Trophoblast cell (in vitro differentiated cells and primary cell): ENCODE data around the gene PGS1. TPM values are rescaled to one million over a fixed set of nuclear protein-coding genes. Genes with fewer than 3 reads are reported as not detected.
A peak's percentile ranks its signal among the peaks of the same experiment; 100 is the strongest.

Experiments
- DNase-seq, 2 donors: peaks; one replicate each; pipeline ENCODE4 v3.0.0-alpha.2; 2016
- H2AFZ ChIP-seq: 2 replicates; pipeline ENCODE4 v1.6.1; 2013; ENCODE audit warnings: low read length, moderate library complexity, mild to moderate bottlenecking; ENCODE audit not compliant: insufficient read depth, poor library complexity
- H2AK5ac ChIP-seq: 2 replicates; pipeline ENCODE4 v1.6.1; 2013; ENCODE audit warnings: mild to moderate bottlenecking, low read length
- H2BK120ac ChIP-seq: 2 replicates; pipeline ENCODE4 v1.6.1; 2013; ENCODE audit warnings: low read length, mild to moderate bottlenecking, moderate library complexity; ENCODE audit not compliant: insufficient read depth, poor library complexity
- H2BK12ac ChIP-seq: 2 replicates; pipeline ENCODE4 v1.6.1; 2013; ENCODE audit warnings: mild to moderate bottlenecking, low read length, moderate library complexity
- H2BK5ac ChIP-seq: 2 replicates; pipeline ENCODE4 v1.6.1; 2013; ENCODE audit warnings: low read length, low read depth, moderate library complexity, mild to moderate bottlenecking; ENCODE audit not compliant: poor library complexity
- H3K14ac ChIP-seq: 2 replicates; pipeline ENCODE4 v1.6.1; 2013; ENCODE audit warnings: mild to moderate bottlenecking, low read length
- H3K18ac ChIP-seq: 2 replicates; pipeline ENCODE4 v1.6.1; 2013; ENCODE audit warnings: mild to moderate bottlenecking, low read length
- H3K23ac ChIP-seq: 2 replicates; pipeline ENCODE4 v1.6.1; 2013; ENCODE audit warnings: low read length
- H3K27ac ChIP-seq: 2 replicates; pipeline ENCODE4 v1.5.1; 2013; ENCODE audit warnings: low read depth, mild to moderate bottlenecking, inconsistent platforms, low read length, moderate library complexity
- H3K27me3 ChIP-seq: 2 replicates; pipeline ENCODE4 v1.6.1; 2013; ENCODE audit warnings: inconsistent platforms, mild to moderate bottlenecking, low read length, moderate library complexity; ENCODE audit not compliant: insufficient read depth
- H3K36me3 ChIP-seq, 2 experiments: 1 replicate in 1 of 2; 2 replicates in 1 of 2; pipeline ENCODE4 v1.6.1; 2013; ENCODE audit warnings: low read length in 2 of 2, mild to moderate bottlenecking in 2 of 2, moderate library complexity in 1 of 2; ENCODE audit not compliant: insufficient read depth in 2 of 2, control insufficient read depth in 1 of 2
- H3K4ac ChIP-seq: 2 replicates; pipeline ENCODE4 v1.6.1; 2013; ENCODE audit warnings: low read depth, mild to moderate bottlenecking, low read length, moderate library complexity
- H3K4me1 ChIP-seq, 2 experiments: 1 replicate in 1 of 2; 2 replicates in 1 of 2; pipeline ENCODE4 v1.6.1; 2013; ENCODE audit warnings: low read length in 2 of 2, mild to moderate bottlenecking in 2 of 2, moderate library complexity in 1 of 2; ENCODE audit not compliant: insufficient read depth in 2 of 2, control insufficient read depth in 1 of 2
- H3K4me2 ChIP-seq: 2 replicates; pipeline ENCODE4 v1.6.1; 2013; ENCODE audit warnings: inconsistent platforms, mild to moderate bottlenecking, low read length, moderate library complexity
- H3K4me3 ChIP-seq: 2 replicates; pipeline ENCODE4 v1.5.1; 2013; ENCODE audit warnings: mild to moderate bottlenecking, low read depth, low read length, inconsistent platforms
- H3K79me1 ChIP-seq: one replicate; pipeline ENCODE4 v1.6.1; 2013; ENCODE audit warnings: low read length
- H3K79me2 ChIP-seq: 2 replicates; pipeline ENCODE4 v1.6.1; 2013; ENCODE audit warnings: low read length, mild to moderate bottlenecking; ENCODE audit not compliant: control insufficient read depth, insufficient read depth, poor library complexity
- H3K9ac ChIP-seq: 2 replicates; pipeline ENCODE4 v1.6.1; 2013; ENCODE audit warnings: mild to moderate bottlenecking, low read length
- H3K9me3 ChIP-seq: 2 replicates; pipeline ENCODE4 v1.6.1; 2013; ENCODE audit warnings: low read depth, mild to moderate bottlenecking, control low read depth, inconsistent platforms, low read length; ENCODE audit not compliant: insufficient read depth
- H4K12ac ChIP-seq: 2 replicates; pipeline ENCODE4 v1.6.1; 2013; ENCODE audit warnings: low read depth, mild to moderate bottlenecking, low read length, moderate library complexity
- H4K8ac ChIP-seq: 2 replicates; pipeline ENCODE4 v1.6.1; 2013; ENCODE audit warnings: low read depth, mild to moderate bottlenecking, low read length, moderate library complexity
- H4K91ac ChIP-seq: one replicate; pipeline ENCODE4 v1.6.1; 2013; ENCODE audit warnings: low read depth, mild to moderate bottlenecking, low read length, moderate library complexity
- WGBS: extraction: QIAGEN DNeasy Blood & Tissue Kit; methylation state at CpG from one replicate; pipeline ENCODE4 v1.1.7; 2013; ENCODE audit warnings: missing lambda C conversion rate; ENCODE audit not compliant: insufficient read length, insufficient coverage; ENCODE audit errors: extremely low coverage; 5-methylcytosine and 5-hydroxymethylcytosine counted together
- polyA plus RNA-seq: library from polyadenylated mRNA; stranded (reverse); fragments of 200-250 nt; gene quantifications from 2 replicates; pipeline ENCODE4 v1.2.3, GENCODE V29; 2013

The PGS1 gene, protein sequence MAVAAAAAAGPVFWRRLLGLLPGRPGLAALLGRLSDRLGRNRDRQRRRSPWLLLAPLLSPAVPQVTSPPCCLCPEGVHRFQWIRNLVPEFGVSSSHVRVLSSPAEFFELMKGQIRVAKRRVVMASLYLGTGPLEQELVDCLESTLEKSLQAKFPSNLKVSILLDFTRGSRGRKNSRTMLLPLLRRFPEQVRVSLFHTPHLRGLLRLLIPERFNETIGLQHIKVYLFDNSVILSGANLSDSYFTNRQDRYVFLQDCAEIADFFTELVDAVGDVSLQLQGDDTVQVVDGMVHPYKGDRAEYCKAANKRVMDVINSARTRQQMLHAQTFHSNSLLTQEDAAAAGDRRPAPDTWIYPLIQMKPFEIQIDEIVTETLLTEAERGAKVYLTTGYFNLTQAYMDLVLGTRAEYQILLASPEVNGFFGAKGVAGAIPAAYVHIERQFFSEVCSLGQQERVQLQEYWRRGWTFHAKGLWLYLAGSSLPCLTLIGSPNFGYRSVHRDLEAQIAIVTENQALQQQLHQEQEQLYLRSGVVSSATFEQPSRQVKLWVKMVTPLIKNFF
- polyA plus RNA-seq: 23.9 and 26.5 TPM in 2 replicates

DNA sequence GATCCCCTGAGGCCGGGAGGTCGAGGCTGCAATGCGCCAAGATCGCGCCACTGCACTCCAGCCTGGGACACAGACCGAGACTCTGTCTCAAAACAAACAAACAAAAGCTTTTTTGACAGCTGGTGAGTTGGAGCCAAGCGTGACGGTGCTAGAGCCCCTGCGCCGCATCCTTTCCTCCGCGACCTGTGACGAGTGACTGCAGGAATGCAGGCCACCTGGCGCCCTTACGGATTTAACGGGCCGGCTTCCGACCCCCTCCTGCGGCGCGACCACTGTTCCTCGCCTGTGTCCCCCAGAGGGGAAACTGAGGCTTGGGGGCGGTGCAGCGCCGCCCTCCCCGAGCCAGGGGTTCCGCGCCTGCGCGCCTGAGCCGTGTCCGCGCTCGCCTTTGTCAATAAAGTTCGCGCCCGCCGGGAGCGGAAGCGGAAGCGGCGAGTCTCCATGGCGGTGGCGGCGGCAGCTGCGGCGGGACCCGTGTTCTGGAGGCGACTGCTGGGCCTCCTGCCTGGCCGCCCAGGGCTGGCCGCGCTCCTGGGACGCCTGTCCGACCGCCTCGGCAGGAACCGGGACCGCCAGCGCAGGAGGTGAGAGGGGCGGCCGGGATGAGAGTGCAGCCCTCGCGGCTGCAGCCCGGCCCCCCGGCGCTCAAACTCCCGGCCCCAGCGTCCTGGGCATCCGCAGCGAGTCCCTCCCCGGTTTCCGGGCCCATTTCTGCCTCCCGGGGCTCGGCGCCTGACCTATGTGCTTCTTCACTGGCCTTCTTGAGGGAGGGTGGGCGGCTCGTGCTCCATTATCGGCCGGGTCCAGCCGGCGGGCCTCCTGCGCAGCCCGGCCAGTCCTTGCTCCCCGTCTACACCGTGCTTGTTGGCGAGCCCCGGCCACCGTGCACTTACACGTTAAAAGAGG lies at the start of gene PGS1:
PGS1 (plus strand) TSS at position 425 of the 906 bp plus-strand sequence; CDS start at position 442, 17 bp downstream.
- no peaks in the 10 kb centered on the region for H3K9me3 ChIP-seq
- WGBS: no CpG with 5 or more reads among the region's 89 CpGs
- H3K36me3 ChIP-seq: peaks cover 0 to 2% of the 10 kb centered on the region in 2 experiments

DNA sequence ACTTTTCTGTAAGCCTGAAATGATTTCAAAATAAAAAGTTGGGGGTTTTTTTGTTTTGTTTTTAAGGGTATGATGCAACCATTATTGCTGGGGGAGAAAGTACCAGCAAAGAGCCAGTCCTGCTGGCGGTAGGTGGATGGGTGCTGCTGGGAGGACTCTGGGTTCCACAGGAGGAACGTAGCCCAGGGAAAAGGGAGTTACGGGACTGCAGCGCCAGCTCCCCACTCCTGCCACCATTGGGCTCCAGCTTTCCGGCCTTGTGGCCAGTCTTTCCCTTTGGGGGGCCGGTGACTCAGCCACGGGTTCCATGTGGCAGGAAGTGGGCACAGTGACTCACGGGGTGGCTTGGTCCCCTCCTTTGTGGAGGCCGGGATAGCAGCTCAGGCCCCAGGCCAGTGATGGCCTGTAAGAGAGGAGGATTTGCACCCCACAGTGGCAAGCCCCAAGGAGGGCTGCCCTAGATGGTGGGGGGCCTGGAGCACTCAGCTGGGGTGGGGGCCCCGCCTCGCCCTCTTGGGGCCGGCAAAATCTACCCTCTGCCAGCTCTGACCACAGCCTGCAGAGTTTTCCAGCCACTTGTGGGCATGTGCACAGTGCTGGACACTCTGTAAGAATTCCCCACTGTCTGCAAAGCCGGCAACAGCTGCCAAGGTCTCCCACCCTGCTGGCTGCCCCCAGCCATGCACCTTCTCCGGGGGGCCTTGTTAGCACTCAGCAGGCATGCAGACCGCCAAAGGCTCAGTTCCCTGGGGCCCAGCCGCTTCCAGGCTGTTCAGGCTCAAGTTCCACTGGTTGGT lies 49.0 kb upstream of the PGS1 start:
- H2AK5ac ChIP-seq: no peak overlapping the region
- H2BK12ac ChIP-seq: no peak overlapping the region
- H2BK120ac ChIP-seq: no peak overlapping the region
- no peaks in the 10 kb centered on the region for H3K79me1 ChIP-seq
- no peaks in the 10 kb centered on the region for H3K36me3 ChIP-seq
- WGBS: no CpG with 5 or more reads among the region's 16 CpGs
- H2AFZ ChIP-seq: no peak overlapping the region
- H4K8ac ChIP-seq: no peak overlapping the region
- H3K9me3 ChIP-seq: no peaks in the 10 kb centered on the region
- H3K4me3 ChIP-seq: no peak overlapping the region
- H4K12ac ChIP-seq: no peak overlapping the region
- DNase-seq: no peak
- H3K9ac ChIP-seq: no peak overlapping the region
- H3K4ac ChIP-seq: no peak overlapping the region
- no peak overlapping the region for H3K27ac ChIP-seq
- no peak overlapping the region for H2BK5ac ChIP-seq
- H3K18ac ChIP-seq: no peak overlapping the region
- H3K4me2 ChIP-seq: no peak overlapping the region
- H3K23ac ChIP-seq: no peak overlapping the region
- peaks cover 9 to 12% of the 10 kb centered on the region in 2 experiments for H3K4me1 ChIP-seq
- H3K14ac ChIP-seq: no peak overlapping the region
- no peak overlapping the region for H4K91ac ChIP-seq
- H3K79me2 ChIP-seq: no peaks in the 10 kb centered on the region
- H3K27me3 ChIP-seq: no peaks in the 10 kb centered on the region

More for the DNA sequence above, at the start of gene PGS1:
- peak within 1 kb of the TSS; percentile 92 for H2BK5ac ChIP-seq
- H4K12ac ChIP-seq: peak within 1 kb of the TSS; percentile 82
- peaks cover 26% of the 10 kb centered on the region for H3K79me2 ChIP-seq
- peak within 1 kb of the TSS; percentile 98 for H3K4me3 ChIP-seq
- H3K27me3 ChIP-seq: no peaks in the 10 kb centered on the region
- DNase-seq: peak; percentile 57 to 79
- H4K91ac ChIP-seq: peak within 1 kb of the TSS; percentile 96
- peak within 1 kb of the TSS; percentile 96 for H2AK5ac ChIP-seq
- peak within 1 kb of the TSS; percentile 97 for H3K9ac ChIP-seq
- peak within 1 kb of the TSS; percentile 69 for H2BK120ac ChIP-seq
- peak within 1 kb of the TSS; percentile 86 for H2BK12ac ChIP-seq
- peak within 1 kb of the TSS; percentile 28 for H3K23ac ChIP-seq
- peak within 1 kb of the TSS; percentile 79 for H3K27ac ChIP-seq
- H4K8ac ChIP-seq: peak within 1 kb of the TSS; percentile 96
- peak within 1 kb of the TSS; percentile 99 for H3K4ac ChIP-seq
- peak within 1 kb of the TSS; percentile 87 for H2AFZ ChIP-seq
- peak within 1 kb of the TSS; percentile 92 for H3K18ac ChIP-seq
- H3K14ac ChIP-seq: peak within 1 kb of the TSS; percentile 94
- peaks cover 27 to 41% of the 10 kb centered on the region in 2 experiments for H3K4me1 ChIP-seq
- peak within 1 kb of the TSS; percentile 82 for H3K4me2 ChIP-seq
- H3K79me1 ChIP-seq: peaks cover 43% of the 10 kb centered on the region

DNA sequence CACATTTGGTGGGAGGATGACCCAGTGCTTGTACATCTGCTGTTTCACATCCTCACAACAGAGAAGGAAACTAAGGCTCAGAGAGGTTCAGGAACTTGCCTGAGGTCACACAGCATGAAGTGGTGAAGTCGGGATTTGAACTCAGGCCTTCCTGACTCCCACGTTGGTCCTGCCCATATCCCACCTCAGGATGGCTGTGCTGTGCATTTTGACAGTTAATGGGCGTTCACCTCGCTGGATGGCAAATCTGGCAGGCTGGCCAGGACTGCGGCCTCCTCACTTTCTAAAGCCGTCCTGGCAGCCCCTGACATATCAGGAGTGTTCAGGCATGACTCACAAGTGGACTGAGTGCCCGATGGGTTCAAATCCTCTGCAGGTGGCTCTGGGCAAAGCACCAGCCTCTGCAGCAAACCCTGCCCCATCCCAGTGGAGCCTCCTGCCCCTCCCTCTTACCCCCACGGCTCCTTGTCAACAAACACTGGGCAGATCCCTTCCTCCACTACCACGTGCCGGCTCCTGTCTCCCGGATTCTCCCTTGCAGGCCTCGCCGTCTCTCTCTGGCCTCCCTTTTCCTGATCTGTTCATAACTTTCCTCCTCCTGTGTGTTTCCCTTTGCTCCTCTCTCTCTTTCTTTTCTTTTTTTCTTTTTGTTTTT lies 47.8 kb upstream of the PGS1 start:
- no peak overlapping the region for H4K12ac ChIP-seq
- no peaks in the 10 kb centered on the region for H3K79me2 ChIP-seq
- no peak overlapping the region for H3K23ac ChIP-seq
- H2BK12ac ChIP-seq: no peak overlapping the region
- H3K18ac ChIP-seq: no peak overlapping the region
- H3K79me1 ChIP-seq: no peaks in the 10 kb centered on the region
- DNase-seq: no peak
- H3K4me2 ChIP-seq: no peak overlapping the region
- no peaks in the 10 kb centered on the region for H3K27me3 ChIP-seq
- H3K4ac ChIP-seq: no peak overlapping the region
- no peak overlapping the region for H3K27ac ChIP-seq
- no peak overlapping the region for H4K8ac ChIP-seq
- WGBS: no CpG with 5 or more reads among the region's 13 CpGs
- H3K14ac ChIP-seq: no peak overlapping the region
- no peak overlapping the region for H3K4me3 ChIP-seq
- H2BK5ac ChIP-seq: no peak overlapping the region
- no peak overlapping the region for H2BK120ac ChIP-seq
- H2AFZ ChIP-seq: no peak overlapping the region
- H2AK5ac ChIP-seq: no peak overlapping the region
- no peak overlapping the region for H4K91ac ChIP-seq
- H3K36me3 ChIP-seq: no peaks in the 10 kb centered on the region
- H3K4me1 ChIP-seq: no peaks in the 10 kb centered on the region
- no peak overlapping the region for H3K9ac ChIP-seq
- H3K9me3 ChIP-seq: no peaks in the 10 kb centered on the region
